ENCODE data around the gene TRIM67. TPM values are rescaled to one million over a fixed set of nuclear protein-coding genes. Genes with fewer than 3 reads are reported as not detected.
A peak's percentile ranks its signal among the peaks of the same experiment; 100 is the strongest.
"Not testable (repeated sequence)": the region's sequence is repeated elsewhere in the genome, so short reads cannot be mapped to it uniquely, and the experiment has no call there.

TRIM67 gene
- total RNA-seq, 1 donor from 2014 or later: 0.11 TPM

DNA sequence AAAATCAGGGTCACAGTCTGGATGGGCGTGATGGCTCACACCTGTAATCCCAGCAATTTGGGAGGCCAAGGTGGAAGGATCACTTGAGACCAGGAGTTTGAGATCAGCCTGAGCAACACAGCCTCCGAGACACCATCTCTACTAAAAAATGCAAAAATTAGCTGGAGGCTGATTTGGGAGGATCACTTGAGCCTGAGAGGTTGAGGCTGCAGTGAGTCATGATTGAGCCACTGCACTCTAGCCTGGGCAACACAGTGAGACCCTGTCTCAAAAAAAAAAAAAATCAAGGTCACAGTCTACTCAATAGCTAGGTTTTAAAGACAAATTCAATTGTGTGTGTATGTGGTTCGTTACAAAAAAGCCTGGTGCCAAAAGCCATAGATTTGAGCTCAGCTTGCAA, 34.4 kb downstream of the TRIM67 start:
- ATAC-seq (no peak), DNase-seq (ENCODE audit: missing footprints) (no peak)
- intact Hi-C loops (cut with DNase I): no loop called here

DNA sequence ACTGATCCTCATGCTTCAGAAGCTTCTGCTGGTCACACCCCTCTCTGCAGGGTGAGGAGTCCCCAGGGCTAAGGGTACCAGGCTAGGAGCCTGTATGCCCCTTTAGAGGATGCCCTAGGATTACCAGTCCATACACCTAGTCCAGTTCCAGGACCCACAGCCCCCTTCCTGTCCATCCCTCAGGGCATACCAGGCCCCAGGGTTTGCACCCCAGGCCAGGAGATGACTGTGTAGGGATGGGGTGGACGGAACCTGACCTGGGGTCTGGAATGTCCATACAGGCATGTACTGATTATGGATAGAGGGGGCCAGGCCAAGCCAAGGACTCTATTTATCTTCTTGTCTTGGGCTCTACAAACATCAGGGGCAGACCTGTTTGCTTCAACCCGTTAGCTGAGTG, 34.9 kb downstream of the TRIM67 start:
- no peak for DNase-seq (ENCODE audit: missing footprints)
- ATAC-seq: no peak
- intact Hi-C loops (cut with DNase I): no loop called here

DNA sequence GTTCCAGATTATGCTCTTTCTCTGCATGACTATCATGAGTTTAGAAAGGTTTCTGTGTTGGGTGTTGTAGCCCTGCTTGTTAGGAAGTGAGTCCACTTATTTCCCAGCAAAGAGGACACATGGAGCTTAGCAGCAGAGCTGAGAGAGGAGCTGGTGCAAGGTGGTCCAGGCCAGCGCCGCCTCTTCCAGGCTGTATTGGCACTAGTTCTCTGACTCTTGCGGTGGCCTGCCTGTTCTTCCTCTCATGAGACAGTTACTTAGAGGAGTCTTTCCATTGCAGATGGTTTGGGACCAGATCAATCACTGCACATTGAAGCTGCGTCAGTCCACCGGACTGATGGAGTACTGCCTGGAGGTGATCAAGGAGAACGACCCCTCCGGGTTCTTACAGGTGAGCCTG, 38.0 kb downstream of the TRIM67 start:
- no peak for DNase-seq (ENCODE audit: missing footprints)
- intact Hi-C loops (cut with DNase I): no loop called here
- ATAC-seq: no peak

DNA sequence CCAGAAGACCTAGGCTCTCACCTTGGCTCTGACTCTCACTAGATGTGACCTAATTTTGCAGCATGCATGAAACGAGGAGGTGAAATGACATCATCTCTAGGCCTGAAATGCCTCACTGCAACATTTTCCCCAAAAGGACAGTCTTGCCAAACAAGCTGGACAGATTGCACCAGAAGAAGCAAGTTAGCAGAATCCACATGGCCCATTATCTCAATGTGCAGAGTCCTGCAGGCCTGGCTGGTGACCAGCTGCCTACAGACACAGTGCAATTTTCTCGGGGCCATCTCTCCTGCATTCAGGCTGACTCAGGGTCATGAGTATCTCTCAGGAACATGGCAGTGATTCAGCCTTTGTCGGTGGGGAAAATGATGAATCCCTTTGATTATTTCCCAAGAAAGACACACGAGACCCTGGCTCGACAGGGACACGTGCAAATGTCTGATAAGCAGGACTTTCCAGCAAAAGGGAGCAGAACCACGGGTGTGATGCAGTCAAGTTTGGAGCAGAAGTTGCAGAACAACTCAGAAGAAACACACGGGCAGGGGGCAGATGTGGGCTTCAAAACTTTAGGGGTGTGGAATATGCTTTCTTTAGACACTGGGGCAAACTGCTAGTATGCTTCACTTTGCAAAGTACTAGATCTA, 38.7 kb downstream of the TRIM67 start:
- no peak for ATAC-seq
- intact Hi-C loops (cut with DNase I): no loop called here
- no peak for DNase-seq (ENCODE audit: missing footprints)

DNA sequence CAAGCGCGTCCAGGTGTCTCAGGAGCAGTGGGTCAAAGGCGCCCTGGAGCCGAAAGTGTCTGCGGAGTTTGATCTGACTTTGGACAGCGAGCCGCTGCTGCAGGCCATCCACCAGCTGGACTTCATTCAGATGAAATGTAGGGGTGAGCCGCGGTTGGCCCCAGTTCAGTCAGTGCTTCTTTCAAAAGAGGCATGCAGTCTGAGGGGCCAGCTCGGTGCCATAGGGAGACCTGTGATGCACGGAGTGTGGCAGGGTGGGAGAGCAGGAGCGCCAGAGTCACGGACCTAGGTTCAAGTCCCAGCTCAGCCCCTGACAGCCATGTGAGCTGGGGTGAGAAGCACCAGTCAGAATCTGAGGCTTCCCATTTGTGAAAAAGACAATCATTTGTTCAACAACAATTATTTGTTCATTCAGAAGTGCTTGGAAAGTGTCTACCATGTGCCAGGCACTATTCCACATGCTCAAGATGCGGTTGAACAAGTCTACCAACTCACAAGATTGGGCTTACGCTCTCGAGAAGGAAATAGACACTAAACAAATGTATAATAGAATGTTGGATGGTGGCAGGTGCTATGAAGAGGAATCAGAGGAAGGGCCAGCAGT, 39.6 kb downstream of the TRIM67 start:
- ATAC-seq (no peak), DNase-seq (ENCODE audit: missing footprints) (no peak)

DNA sequence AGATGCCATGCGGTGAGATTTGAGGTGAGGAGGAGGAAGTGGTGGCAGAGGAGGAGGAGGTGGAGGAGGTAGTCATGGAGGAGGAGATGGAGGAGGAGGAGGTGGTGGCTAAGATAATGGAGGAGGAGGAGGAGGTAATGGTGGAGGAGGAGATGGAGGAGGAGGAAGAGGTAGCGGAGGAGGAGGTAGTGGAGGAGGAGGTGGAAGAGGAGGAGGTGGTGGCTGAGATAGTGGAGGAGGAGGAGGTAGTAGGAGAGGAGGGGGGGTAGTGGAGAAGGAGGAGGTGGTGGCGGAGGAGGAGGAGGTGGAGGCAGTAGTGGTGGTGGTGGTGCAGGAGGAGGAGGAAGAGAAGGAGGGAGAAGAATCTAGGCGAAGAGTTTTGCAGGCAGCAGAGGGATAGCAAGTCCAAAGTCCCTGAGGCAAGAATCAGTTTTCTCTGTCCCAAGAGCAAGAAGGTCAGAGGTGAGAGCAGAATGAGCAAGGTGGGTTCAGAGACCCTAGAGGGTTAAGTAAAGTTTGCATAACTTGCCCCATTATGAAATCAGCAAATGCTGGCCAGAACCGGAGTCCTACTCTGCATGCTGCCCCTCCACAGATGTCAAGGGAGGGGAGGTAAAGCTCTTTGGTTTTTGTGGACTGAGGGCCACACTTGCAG, 40.2 kb downstream of the TRIM67 start:
- DNase-seq (ENCODE audit: missing footprints): no peak
- ATAC-seq: no peak
- intact Hi-C loops (cut with DNase I): no loop called here

More for the DNA sequence above, 39.6 kb downstream of the TRIM67 start:
- intact Hi-C loops (cut with DNase I): no loop called here

DNA sequence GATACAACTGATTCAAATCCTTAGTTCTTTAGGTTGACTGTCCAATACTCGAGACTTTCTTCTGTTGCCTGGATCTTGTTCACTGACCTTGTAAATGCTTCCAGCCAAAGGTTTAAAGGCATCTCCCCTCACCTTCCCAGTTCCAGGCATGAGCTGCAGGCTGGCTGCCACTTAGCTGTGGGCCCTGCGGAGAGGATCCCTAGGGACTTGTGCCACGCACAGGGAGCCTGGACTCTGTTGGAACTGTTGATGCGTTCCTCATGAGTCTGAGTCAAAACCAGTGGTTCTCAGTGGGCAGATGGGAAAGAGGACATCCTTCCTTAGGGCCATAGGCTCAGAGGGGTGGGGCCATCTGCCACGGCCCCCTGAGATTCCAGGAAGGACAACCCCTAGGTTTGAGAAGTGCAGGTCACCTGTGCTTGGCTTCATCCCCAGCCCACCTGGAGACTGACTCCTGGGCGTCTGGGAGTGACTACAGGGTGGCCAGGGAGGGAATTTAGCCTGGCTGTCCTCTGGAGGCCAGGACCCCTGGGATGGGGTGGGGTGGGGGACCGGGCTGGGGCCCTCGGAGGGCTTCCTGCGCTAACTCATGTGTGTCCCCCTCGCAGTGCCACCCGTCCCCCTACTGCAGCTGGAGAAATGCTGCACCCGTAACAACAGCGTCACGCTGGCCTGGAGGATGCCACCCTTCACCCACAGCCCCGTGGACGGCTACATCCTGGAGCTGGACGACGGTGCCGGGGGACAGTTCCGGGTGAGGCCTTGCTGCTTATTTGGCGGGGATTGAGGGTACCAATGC, 41.6 kb downstream of the TRIM67 start:
- intact Hi-C loops (cut with DNase I): no loop called here
- no peak for ATAC-seq
- no peak for DNase-seq (ENCODE audit: missing footprints)

DNA sequence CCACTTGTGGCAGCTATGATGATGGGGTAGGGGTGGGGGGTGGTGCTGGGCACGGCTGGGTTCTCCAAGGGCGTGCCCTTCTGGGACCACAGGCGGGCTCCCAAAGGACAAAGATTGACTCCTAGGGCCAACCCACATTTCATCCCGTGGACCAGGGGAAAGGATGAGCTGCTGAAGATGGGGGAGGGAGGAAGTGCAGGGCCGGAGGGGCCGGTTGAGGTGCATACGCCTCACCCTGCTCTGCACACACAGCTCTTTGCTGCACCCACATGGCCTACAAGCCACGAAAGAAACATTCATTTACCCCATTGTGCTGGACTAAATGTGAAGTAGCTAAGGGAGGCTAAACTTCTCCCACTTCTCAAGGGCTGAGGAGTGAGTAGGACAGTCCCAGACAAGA, 45.0 kb downstream of the TRIM67 start:
- intact Hi-C loops (cut with DNase I): no loop called here
- DNase-seq (ENCODE audit: missing footprints): no peak
- ATAC-seq: peak; percentile 22

DNA sequence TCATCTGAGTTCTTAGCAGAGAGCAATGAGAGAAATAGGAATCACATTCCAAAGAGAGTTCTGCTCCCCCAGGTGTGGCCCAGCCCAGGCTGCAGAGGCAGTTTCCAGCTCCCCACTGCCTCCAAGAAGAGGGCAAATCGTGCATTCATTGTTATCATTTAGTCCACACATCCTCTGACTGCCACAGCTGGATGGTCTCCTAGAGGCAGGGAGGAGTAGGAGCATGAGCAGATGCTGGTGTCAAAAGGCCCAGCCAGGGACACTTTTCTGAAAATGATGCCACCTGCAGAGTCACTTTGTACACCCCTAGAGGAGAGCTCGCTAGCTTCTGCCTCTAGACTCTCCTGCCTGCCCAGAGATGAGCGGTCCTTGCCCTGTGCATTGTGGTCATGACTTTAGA, 45.6 kb downstream of the TRIM67 start:
- intact Hi-C loops (cut with DNase I): no loop called here
- DNase-seq (ENCODE audit: missing footprints) (no peak), ATAC-seq (no peak)

DNA sequence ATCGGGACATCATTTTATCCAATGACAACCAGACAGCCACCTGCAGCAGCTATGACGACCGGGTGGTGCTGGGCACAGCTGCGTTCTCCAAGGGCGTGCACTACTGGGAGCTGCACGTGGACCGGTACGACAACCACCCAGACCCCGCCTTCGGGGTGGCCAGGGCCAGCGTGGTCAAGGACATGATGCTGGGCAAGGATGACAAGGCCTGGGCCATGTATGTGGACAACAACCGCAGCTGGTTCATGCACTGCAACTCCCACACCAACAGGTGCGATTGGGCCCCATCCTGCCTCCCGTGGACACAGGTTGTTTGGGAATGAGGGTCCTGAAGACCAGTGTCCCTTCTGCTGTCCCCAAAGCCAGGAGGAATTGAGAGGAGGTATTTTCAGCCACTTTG, 47.1 kb downstream of the TRIM67 start:
- ATAC-seq (no peak), DNase-seq (ENCODE audit: missing footprints) (no peak)
- intact Hi-C loops (cut with DNase I): no loop called here

DNA sequence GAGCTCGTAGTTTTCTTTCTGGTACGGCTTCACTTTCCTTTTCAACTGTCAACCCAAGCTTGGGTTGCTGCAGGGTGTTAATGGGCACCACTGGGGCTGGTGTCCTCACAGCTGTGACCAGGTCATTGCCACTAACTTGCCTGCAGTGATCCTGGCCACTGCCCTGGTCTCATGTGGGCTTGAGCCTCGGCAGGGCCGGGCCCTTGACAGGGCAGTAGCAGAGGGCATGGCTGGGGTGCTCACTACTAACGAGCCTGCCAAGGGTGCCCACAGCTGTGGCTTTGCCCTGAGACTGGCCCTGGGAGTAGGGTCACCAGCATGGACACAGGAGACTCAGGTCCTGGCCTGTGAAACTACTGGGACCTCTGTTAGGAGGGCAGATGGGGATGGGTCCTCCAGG, 47.7 kb downstream of the TRIM67 start:
- ATAC-seq (no peak), DNase-seq (ENCODE audit: missing footprints) (no peak)
- intact Hi-C loops (cut with DNase I): no loop called here

DNA sequence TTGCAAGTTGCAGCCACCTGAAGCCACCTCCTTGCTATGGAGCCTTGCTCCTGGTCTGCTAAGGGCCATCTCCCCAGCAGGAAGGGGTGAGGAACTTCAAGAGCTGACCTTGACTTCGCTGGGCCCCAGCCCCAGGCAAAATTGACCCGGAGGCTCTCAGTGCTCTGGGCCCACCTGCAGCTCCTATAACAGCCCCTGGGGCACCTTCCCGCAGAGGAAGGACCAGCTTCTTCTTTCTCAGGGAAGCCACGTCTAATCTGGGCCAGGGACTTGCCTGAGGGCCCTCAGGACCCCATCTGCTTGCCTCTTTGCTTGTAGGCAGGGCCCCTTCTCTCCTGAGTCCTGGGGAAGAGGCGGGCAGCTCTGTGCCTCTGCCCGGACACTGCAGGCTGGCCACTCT, 48.3 kb downstream of the TRIM67 start:
- intact Hi-C loops (cut with DNase I): loop anchor here (2.0 to 5.0 kb wide), 4 partner anchors 231 to 411 kb away; partner anchors contain the start of genes ARV1 and TTC13
- DNase-seq (ENCODE audit: missing footprints): no peak
- ATAC-seq: no peak

DNA sequence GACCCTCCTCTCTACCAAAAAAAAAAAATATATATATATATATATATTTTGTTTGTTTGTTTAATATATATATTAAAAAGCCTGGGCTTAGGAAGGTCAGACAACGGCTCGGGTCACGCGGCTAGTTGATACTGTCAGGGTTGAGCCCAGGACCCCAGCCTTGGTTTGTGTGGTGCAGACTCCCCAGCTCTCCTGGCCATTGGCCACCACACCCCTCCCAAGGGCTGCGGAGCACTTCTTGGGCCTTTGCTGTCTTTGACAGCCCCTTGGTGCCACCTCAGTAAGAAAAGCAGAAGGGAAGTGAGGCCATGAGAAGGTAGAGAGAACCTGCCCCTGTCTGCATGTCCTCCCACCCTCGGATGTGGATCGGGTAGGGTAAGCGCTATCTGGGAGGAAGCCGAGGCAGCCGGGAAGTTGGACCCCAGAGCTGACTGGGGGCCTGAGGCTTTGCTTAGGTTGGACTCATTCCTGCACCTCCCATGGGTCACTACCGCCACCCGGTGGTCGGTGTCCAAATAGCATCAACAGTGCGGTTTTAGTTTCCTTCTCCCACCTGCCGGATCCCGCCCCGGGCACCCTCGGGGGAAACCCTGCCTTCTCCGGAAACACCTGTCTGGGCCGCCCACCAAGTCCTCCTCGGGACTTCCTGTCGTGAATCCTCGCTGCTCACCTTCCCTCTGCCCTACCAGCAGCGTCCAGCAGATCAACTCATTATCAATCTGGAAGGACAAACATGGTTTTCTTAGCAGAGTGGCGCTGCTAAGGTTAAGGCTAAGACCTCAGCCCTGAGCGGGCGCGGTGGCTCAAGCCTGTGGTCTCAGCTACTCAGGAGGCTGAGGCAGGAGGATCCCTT, 49.4 kb downstream of the TRIM67 start:
- DNase-seq (ENCODE audit: missing footprints) (peak; percentile 87), ATAC-seq (peak; percentile 69)
- intact Hi-C loops (cut with DNase I): loop anchor here (2.0 to 5.0 kb wide), 4 partner anchors 232 to 412 kb away; partner anchors contain the start of genes ARV1 and TTC13

DNA sequence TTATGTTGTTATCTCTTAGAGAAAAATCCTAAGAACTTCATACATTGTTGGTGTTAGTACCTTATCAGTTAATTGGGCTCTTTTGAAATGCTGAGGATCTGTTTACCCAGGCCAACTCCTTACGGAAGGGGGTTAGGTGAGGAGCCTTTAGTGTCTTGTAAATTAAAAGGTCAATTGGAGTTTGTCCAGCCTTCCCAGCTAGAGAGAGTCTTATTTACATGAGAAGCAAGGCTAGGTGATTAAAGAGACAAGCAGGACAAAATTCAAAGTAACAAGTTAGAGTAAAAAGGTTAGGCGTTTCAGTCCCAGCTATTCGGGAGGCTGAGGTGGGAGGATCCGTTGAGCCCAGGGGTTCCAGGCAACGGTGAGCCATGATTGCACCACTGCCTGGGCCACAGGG, 50.4 kb downstream of the TRIM67 start:
- ATAC-seq; DNase-seq (ENCODE audit: missing footprints): not testable (repeated sequence)
- intact Hi-C loops (cut with DNase I): loop anchor here (5.0 kb wide), 2 partner anchors 275 to 295 kb away; no protein-coding TSS in a partner anchor

DNA sequence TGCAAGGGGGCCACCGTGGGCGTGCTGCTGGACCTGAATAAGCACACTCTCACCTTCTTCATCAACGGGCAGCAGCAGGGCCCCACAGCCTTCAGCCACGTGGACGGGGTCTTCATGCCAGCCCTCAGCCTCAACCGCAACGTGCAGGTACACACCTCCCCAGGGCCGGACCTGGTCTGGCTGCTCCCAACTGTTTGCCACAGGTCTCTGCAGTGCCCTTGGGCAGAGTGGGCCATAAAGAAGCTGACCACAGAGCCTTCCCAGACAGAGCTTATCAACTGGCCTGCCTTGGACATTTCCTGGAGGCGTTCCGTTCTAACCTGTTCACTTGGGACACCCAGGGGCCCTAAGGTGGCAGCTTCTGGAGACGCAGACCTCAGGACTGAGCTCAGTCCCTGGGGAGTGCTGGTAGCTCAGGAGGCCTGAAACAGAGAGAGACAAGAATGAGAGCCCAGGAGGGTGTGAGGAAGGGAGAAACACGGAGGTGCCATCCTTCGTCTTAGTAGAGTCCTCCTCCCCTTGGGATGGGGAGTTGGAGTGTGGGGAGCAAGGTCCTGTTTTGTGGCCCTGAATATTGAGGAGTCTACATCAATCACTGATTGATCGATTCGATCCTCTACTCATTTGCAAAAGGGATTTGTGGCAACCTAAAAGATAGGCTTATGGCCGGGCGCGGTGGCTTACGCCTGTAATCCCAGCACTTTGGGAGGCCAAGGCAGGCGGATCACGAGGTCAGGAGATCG, 52.1 kb downstream of the TRIM67 start:
- intact Hi-C loops (cut with DNase I): loop anchor here (5.0 kb wide), 2 partner anchors 277 to 297 kb away; no protein-coding TSS in a partner anchor
- DNase-seq (ENCODE audit: missing footprints) (no peak), ATAC-seq (no peak)

DNA sequence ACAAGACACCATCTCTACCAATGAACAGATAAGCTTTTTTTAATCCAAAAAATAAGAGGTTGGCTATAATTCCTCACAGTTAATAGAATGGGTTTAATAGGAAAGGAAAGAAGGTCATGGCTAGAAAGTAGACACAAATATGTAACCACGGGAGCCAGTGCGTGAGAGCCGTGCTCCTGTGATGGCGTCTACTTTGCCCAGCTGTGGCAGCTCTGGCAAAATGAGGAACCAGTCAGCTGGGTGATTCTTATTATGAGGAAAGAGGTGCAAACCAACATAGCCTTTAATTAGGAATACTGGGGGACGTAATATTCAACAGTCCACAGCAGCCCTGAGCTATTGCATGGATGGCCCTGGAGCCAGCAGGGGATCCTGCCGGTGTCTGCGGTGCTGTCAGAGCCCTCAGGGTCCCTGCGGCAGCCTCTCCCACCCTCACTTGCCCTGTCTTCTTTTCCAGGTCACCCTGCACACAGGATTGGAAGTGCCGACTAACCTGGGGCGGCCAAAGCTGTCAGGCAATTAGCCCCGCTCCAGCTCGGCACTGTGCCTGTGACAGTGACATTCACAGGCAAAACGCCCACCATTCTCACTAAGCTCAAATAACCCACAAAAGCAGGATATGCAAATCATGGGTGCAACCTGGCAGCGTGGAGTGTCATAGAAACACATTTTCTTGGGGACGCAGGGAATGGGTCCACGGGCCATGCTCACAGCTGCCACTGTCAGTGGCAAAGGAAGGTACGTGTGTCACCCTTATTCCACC, 53.2 kb downstream of the TRIM67 start:
- intact Hi-C loops (cut with DNase I): loop anchor here (5.0 kb wide), 2 partner anchors 278 to 298 kb away; no protein-coding TSS in a partner anchor
- no peak for DNase-seq (ENCODE audit: missing footprints)
- no peak for ATAC-seq

Data from Right ventricle myocardium inferior (tissue), 1 donor.